ENCODE data around the gene PROSER3. TPM values are rescaled to one million over a fixed set of nuclear protein-coding genes. Genes with fewer than 3 reads are reported as not detected.

The PROSER3 gene
- total and polyA plus RNA-seq, 2 of the 13 experiments (the other 11 are each of a cell fraction or from before 2014, with no cell fraction given), result 5.1 to 5.7 TPM

GRCh38 chr19:35786299-35787160 lies 28.6 kb downstream of the PROSER3 start (continued):
- TF ChIP-seq PRDM10 (CRISPR knock-in tag; IDR thresholded peaks at IDR 0.05; ENCODE audit: low read depth) (no peak), ZNF687 (CRISPR knock-in tag; IDR thresholded peaks at IDR 0.05) (peak; percentile 61), HIVEP1 (CRISPR knock-in tag; IDR thresholded peaks at IDR 0.05) (no peak), XRCC5 (optimal IDR thresholded peaks at IDR 0.05; ENCODE audit: low read length) (no peak), ZNF772 (CRISPR knock-in tag; IDR thresholded peaks at IDR 0.05) (0 out of 2 replicates have a peak, but pooled peaks have one; percentile 46), AKAP8 (CRISPR knock-in tag; IDR thresholded peaks at IDR 0.05) (0 out of 2 replicates have a peak, but pooled peaks have one; percentile 35), ZNF660 (CRISPR knock-in tag; IDR thresholded peaks at IDR 0.05; ENCODE audit: borderline replicate concordance, low read depth) (no peak), MED1 (CRISPR knock-in tag; IDR thresholded peaks at IDR 0.05) (0 out of 2 replicates have a peak, but pooled peaks have one; percentile 35), KLF12 (CRISPR knock-in tag; IDR thresholded peaks at IDR 0.05; ENCODE audit: borderline replicate concordance) (0 out of 2 replicates have a peak, but pooled peaks have one; percentile 37), ZSCAN25 (CRISPR knock-in tag; IDR thresholded peaks at IDR 0.05) (peak; percentile 65; the same call in 1 of the 2 replicates), ZNF335 (CRISPR knock-in tag; IDR thresholded peaks at IDR 0.05) (no peak), ZNF556 (CRISPR knock-in tag; IDR thresholded peaks at IDR 0.05; ENCODE audit: borderline replicate concordance) (no peak), ZNF576 (CRISPR knock-in tag; IDR thresholded peaks at IDR 0.05) (no peak), ZNF263 (CRISPR knock-in tag; IDR thresholded peaks at IDR 0.05) (peak; percentile 99), ZSCAN21 (CRISPR knock-in tag; IDR thresholded peaks at IDR 0.05; ENCODE audit: borderline replicate concordance) (no peak), KDM3A (CRISPR knock-in tag; IDR thresholded peaks at IDR 0.05; ENCODE audit: low read depth) (no peak), RNF219 (CRISPR knock-in tag; IDR thresholded peaks at IDR 0.05) (no peak), ADNP (CRISPR knock-in tag; IDR thresholded peaks at IDR 0.05) (no peak), ERF (CRISPR knock-in tag; IDR thresholded peaks at IDR 0.05) (0 out of 2 replicates have a peak, but pooled peaks have one; percentile 31)

Measured in HepG2 (cell line).